Measurements from ENCODE around the gene ATN1.

The ATN1 gene

DNA sequence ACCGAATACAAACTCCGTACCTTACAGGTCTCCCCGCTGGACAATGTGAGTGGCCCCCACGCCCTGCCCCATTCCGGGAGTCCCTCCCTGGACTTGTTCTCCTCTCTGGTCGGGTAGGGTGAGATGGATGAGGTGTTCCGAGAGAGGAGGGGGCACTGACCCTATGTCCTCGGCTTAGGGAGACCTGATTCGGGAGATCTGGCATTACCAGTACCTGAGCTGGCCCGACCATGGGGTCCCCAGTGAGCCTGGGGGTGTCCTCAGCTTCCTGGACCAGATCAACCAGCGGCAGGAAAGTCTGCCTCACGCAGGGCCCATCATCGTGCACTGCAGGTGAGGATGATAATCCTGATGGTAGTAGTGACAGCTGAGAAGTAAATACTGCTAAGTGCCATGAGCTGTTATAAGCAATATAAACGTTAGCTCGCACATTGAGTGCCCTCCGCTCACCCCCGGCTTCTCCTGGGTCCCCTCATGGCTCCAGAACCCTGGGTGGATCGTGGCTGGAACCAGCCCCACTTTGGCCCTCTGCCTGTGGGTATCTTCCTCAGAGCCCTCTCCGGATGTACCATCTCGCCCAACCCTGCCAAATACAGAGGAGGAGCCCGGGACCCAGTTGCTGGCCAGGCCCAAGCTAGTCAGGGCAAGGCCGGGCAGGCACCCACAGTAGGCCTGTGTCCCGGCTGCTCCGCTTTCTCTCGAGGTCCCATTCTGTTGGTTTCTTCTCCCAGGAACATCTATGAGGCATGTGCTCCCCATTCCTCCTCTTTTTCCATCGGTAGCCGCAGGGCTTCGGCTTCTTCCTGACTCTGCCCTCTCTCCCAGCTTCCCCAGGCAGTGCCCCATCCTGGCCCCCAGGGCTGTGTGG, 30.2 kb downstream of the ATN1 start:
- no peak for DNase-seq

DNA sequence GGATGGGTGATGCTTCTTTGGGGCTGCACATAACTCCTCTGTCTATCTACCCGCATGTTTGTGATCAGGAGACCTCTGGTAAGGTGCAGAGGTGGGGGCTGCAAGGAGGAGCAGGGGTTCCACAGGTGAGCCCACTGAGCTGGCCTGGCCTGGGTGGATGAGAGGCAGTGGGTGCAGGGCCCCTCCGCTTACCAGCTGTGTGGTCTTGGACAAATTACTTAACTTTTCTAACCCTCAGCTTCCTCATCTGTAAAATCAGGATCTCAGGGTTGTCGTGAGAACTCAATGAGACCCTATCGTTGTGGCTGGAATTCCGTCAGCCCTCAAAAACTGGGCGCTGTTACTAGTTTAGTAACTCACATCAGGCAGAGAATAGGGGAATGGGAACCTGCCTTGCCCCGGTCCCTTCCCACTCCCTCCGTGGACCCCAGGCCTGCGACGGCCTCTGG, 30.9 kb downstream of the ATN1 start:
- no peak for DNase-seq

DNA sequence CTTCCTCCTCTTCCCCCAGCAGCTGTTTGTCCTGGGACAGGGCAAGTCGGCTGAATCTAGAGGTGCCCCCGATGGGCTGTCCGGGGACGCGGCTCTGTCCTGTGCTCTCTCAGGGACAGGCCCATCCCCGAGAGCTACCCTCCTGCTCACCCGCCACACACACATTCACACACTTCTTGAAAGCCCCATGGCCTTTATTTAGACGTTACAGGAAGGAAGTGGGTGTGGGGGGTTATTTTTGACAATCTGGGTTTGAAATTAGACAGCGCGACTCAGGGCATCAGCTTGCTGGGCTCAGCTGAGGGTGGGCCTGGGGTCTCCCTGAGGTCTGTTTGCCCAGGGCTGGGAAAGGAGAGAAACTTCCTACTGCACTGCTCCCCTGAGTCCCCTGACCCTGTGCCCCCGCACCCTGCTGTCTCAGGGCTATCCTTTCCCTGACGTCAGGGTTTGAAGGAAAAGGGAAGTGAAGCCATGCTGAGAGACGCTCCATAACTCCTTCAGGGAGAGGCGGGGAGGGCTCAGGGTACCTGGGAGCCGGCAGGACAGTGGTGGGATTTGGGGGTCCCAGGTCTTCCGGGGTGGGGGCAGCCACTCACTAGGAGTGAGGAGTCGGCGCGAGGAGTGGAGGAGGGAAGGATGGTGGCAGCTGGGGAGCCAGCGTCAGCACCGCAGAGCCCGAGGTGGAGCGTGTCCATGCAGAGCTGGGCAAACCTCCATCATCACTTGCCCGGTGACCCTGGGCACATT, 31.5 kb downstream of the ATN1 start:
- no peak for DNase-seq

DNA sequence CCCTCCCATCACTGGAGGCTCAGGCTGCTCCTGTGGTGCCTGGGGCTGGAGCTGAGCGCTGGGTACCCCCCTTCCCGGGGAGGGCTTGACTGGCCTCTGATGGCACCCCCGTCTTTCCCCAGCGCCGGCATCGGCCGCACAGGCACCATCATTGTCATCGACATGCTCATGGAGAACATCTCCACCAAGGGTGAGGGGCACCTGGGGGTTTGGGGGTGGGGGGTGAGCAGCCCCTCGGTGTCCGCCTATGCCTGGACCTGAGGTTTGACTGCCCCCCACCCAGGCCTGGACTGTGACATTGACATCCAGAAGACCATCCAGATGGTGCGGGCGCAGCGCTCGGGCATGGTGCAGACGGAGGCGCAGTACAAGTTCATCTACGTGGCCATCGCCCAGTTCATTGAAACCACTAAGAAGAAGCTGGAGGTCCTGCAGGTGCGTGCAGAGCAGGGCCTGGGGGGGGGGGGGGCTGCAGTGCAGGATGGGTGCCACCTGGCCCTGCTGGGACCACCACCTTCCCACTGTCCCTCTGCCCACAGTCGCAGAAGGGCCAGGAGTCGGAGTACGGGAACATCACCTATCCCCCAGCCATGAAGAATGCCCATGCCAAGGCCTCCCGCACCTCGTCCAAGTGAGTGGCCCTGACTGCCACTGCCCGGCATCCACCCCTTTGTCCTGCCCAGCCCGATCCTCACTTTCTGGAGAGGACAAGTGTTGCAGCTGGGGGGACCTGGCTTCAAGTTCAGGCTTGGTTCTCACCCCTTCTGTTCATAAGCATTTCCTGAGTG, 32.2 kb downstream of the ATN1 start:
- DNase-seq, result no peak

DNA sequence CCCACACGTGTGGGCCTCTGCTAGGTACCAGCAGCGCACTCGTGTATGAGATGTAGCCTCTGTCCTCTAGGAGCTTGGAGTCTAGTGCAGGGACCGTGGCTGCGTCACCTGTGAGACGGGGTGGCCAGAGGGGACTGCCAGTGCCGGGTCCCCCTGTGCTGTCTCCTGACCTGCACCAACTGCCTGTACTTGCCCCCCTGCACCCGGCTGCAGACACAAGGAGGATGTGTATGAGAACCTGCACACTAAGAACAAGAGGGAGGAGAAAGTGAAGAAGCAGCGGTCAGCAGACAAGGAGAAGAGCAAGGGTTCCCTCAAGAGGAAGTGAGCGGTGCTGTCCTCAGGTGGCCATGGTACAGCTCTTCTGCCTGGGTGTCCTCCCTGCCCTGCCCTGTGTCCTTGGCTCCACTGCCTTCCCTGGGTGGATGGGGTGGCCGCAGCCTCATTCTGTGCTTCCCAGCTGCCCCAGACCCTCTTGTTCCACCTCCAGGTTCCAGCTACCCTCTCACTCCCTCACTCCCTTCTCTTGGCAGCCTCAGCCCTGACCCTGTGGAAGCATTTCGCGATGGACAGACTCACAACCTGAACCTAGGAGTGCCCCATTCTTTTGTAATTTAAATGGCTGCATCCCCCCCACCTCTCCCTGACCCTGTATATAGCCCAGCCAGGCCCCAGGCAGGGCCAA, 33.0 kb downstream of the ATN1 start:
- DNase-seq, result peak; percentile 69

DNA sequence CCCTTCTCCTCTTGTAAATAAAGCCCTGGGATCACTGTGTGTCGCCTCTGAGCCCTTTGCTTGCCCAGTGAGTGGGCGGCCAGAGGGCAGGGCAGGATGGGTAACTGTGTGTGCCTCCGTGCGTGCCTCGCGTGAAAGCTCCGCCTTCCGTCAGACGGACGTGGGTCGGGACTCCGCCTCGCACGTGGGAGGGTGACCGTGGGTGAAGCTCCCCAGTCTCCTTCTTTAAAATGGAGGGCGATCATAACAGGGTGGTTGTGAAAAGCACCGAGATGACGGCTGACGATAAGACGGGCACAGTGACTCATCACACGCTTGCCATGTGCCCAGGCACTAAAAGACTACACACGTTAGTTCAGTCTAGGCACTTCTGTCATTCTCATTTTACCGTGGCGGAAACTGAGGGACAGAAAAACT, 33.5 kb downstream of the ATN1 start:
- peak; percentile 89 for DNase-seq

DNA sequence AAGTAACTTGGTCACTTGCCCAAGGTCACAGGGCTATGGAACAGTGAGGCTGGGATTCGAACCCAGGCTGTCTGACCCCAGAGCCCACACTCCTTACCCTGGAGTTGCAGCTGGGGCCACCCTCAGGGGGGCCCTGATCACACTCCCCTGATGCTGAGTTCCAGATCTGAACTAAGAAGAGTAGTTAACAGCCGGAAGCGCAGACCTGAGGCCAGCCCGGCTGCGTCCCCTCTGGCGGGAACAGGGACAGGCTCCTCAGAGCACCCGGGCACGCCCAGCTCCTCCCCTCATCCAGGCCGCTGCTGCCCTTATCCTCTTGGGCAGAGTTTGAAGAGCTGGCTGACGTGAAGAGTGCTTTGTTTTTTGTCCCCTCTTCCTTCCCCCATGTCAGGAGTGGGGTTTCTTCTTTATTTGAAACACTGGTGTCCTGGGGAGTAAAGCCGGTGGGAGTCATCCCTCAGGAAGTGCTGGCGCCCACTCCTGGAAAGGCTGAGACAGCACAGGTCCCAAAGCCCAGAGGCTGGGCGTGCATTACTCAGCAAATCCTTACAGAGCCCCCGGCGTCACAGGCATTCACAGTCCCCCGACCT, 34.0 kb downstream of the ATN1 start:
- peak; percentile 97 for DNase-seq

DNA sequence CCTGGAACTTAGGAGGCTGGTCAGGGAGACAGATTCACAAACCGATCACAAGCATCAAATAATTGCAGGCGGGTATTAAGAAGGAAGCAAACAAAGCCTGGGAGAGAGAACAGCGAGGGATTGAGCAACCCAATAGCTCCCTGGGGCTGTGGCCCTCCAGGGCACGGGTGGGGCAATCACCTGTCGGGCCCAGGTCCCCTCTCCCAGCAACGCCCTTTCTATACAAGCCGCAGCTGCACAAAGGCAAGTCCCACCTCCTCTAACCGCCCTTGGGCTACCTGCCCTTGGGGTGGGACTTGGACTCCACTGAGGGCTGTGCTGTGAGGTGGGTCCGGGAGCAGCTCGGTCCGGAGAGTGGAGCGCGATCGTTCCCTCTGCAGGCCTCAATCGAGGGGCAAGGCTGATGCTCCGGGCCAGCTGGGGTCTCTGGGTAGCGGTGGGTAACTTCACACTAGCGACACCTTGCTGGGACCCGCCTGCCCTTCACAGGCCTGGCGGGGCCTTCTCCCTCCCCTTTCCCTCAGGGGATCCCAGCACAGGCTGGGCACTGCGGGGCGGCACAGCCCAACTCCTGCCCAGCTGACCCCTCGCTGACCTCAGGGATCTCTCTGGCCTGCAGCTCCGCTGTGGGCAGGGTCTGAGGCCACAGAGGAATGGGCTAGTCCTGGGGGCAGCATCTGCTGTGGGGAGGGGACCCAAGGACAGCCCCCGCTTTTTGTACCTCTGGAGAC, 34.7 kb downstream of the ATN1 start:
- no peak for DNase-seq

DNA sequence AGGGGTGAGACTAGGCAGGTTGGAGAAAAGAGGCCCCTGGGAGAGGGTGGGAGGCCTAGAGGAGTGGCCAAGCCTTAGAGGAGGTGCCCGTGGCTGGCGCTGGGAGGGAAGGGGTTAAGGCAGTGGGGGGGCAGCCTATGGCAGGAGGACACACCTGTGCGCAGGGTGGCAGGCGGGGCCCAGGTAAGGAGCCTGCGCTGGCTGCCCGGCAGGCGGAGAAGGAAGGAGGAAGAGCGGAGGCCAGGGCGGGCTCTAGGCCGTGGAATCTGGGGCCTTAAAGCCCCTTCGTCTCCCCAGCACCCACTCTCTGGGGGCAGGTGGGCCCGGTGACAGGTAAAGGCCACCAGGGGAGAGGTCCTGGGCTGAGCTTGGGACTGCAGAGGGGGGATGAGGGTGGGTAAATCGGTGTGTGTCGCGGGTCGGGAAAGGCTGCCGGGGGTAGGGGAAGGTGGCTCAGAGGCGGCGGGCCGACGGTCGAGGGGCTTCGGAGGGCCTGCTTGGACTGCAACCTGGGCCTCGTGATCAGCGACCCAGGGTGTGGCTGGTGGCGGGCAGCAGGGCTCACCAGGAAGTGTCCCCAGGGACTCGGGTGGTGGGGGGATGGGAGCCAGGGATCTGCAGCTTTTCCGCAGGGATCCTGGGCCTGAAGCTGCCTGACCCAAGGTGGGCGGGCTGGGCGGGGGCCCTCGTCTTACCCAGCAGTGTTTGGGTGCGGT, 35.4 kb downstream of the ATN1 start:
- no peak for DNase-seq

DNA sequence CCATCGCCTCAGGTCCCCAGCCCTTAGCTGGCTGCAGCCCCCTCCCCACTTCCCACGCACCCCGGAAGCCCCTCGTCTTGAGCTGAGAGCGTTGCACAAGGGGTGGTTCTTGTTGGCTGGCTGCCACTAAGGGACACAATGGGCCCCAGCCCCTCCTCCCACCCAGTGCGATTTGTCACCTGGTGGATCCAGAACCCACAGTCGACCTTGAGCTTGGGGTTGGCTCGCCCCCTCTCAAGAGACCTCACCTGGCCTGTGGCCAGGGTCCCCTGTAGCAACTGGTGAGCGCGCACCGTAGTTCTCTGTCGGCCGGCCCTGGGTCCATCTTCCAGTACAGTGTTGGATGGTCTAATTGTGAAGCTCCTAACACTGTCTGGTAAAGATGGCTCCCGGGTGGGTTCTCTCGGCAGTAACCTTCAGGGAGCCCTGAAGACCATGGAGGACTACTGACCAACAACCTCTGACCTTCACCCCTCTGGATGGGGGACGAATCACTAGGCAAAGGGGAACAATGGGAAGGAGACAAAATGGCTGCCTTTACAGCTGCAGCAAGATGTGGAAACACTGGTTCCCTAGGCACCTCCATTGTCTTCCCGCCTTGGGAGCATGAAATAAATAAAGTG, 36.1 kb downstream of the ATN1 start:
- DNase-seq, result no peak

DNA sequence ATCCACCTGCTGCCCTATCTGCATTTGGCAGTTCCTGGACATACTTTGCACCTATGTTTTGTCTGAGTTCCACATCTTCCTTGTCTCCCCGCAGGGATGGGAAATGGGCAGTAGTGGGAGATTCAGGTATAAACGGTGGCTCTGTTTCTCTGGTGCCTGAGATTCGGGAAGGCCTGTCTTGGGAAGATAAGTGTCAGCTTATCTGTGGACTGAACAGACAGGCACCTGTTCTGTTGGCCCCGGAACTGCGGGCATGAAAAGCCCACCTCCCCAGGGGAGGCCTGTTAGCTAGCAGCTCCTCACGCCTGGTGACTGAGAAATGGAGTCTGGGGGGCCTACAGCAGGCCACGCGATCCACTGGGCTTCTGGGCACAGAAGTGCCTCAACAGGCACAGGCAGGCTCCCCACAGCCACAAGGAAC, 36.9 kb downstream of the ATN1 start:
- peak; percentile 67 for DNase-seq

DNA sequence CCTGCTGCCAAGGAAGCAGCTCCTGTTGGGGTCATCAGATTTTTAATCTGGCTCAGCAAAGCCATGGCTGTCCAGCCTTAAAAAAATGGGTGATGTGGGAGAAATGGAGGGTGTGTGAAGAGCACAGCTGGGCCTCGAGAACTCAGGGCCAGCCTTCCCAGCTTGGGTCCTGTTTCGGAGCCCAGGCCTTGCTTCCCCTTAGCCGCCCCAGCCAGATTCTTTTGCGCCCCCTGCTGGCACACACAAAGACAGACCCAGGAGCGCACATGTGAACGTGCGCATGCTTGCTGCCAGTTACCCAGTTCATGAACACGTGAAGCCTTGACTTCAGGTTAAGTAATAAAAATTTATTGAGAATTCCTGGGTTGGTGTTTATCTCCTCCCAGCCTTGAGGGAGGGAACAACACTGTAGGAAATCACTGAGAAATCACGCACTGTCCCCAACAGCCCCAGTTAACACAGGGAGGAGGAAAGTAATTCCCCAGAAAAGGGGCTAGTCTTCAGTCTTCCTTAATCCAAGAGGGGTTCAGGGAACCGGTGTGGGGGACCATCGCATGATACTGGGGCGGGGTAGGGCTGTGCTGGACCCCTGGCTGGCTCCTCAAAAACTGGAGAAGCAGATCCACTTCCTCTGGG, 37.4 kb downstream of the ATN1 start:
- peak; percentile 94 for DNase-seq

DNA sequence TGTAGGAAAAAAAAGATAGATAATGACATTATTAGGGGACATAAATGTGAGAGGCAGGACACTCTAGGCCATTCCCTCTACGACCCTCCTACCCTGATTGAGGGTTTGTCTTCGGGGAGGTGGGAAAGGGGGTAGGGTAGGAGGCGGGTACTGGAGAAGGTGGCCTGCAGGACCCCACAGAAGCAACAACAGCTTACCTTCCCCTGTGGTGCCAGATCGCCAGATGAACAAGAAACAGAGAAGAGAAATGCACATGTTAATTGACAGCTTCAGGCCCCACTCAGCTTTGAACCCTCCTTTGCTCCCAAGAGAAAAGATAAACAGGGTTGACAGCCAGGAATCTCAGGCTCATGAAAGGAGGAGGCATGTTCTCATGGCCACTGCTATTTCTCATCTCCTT, 38.0 kb downstream of the ATN1 start:
- DNase-seq, result no peak

DNA sequence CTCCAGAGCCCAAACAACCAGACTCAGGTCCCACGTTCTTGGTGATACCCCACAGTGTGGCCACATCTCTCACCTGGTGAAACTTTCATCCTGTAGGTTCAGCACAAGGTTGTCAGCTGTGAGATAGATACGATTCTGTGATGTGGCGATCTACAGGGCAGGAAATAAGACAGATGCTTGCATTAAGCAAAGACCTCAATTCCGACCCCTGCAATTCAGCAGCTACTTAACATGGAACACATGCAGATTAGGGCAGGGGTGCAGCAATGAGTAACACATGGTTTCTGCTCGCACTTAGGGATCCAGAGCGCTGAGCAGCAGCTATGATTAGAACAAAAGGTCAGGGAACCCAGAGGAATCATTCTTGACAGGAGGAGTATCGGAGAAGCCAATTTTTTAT, 38.6 kb downstream of the ATN1 start:
- no peak for DNase-seq

DNA sequence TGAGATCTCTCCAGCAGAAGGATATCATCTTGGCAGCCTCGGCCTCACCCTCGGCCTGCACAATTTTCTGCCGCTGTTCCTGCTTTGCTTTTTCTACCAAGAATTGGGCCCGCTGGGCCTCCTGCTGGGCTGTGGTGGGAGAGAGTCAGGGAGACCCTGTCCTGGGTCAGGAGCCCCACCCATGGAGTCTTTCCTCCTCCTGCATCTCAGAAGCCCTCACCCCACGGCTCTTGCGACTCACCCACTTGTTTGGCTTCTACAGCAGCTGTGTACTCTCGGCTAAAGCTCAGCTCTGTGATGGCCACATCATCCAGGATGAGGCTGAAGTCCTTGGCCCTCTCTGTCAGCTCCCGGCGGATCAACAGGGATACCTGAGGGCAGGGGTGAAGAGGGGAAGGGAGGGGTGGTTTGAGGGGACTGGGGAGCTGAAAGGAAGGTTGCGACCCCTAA, 39.9 kb downstream of the ATN1 start:
- no peak for DNase-seq

DNA sequence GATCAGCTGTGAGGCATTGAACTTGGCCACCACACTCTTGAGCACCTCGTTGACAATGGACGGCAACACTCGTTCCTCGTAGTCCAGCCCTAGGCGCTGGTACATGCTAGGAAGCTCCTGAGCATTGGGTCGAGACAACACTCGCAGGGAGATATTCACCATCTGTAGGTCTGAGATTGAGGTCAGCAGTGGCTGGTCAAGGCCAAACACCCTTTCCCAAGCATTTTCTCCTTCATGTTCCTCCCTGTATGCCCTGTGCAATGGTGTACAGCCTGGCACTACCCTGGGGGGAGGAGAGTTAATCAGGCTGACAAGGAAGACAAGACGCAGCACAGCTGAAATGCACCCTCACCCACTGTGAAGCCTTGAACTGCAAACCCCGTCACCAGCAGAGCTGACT, 40.7 kb downstream of the ATN1 start:
- DNase-seq, result no peak

DNA sequence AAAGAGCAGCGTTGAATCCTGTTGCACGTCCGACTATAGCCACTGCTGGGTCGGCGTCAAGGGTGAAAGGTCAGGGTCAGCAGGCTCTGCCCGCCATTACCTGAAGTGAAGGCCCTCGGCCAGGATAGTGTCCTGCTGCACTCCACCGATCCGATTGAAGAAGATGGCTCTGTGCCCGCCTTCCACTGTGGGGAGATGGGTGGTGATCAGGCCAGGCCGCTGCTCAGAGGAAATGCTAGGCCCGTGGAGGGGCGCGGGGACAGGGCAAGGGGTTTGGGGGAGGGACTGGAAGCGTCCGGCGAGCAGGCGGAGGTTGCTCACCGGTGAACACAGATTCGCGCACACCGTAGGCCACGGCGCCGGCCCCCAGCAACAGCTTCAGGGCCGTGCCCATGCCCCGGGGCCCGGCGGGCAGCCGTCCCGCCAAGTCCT, 42.4 kb downstream of the ATN1 start:
- peak; percentile 44 for DNase-seq

DNA sequence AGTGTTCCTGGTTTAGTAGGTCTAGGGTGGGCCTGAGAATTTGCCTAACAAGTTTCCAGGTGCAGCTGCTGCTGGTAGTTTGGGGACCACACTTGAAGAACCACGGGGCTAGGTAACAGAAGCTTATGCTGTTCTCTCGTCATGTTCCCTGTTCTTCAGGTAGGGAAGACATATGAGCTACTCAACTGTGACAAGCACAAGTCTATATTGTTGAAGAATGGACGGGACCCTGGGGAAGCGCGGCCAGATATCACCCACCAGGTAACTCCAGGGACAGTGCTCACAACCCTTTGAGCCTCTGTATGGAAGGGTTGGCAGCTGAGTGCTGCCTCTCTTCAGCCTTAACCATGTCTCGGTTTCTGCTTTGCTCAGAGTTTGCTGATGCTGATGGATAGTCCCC, 46.4 kb downstream of the ATN1 start:
- DNase-seq, result no peak

DNA sequence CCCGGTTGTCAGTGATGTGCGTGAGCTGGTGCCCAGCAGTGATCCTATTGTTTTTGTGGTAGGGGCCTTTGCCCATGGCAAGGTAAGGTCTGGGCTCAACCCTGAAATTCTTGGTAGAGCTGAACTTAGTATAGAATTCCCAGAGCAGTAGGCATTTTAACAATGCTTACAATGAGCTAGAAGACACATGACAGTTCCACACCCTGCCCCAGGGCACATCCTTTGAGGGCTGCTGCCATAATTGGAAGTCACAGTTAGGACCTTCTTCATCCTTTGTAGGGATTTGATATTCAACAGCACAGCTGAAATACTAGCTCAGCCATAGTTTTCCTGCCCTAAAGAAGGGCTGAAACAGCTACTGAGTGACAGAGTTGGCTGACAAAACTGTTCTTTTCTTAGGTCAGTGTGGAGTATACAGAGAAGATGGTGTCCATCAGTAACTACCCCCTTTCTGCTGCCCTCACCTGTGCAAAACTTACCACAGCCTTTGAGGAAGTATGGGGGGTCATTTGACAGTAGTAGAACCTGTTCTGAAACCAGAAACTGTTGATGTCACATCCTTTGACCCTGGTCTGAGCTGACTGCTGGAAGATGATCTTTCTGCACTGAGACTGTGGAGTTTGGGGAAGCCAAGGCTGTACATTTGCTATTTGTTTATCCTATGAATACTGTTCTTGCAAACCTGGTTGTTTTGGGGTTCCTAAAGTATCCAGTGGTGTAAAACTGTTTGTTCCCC, 47.7 kb downstream of the ATN1 start:
- DNase-seq, result no peak
